IPS-18a (cell line): Measurements from ENCODE around the gene JAKMIP1.

Experiments
- H3K27ac ChIP-seq: one replicate; pipeline ENCODE4 v1.5.1; 2013; ENCODE audit warnings: low read length
- H3K27me3 ChIP-seq: one replicate; pipeline ENCODE4 v1.6.1; 2013; ENCODE audit warnings: mild to moderate bottlenecking, low read length; ENCODE audit not compliant: control insufficient read depth, insufficient read depth
- H3K36me3 ChIP-seq: one replicate; pipeline ENCODE4 v1.6.1; 2013; ENCODE audit warnings: low read depth, low read length; ENCODE audit not compliant: control insufficient read depth
- H3K4me1 ChIP-seq: one replicate; pipeline ENCODE4 v1.6.1; 2013; ENCODE audit warnings: low read depth, low read length; ENCODE audit not compliant: control insufficient read depth
- H3K4me3 ChIP-seq: one replicate; pipeline ENCODE4 v1.5.1; 2013; ENCODE audit warnings: low read length
- H3K9ac ChIP-seq: one replicate; pipeline ENCODE4 v1.6.1; 2013; ENCODE audit warnings: mild to moderate bottlenecking, low read length, moderate library complexity
- H3K9me3 ChIP-seq: one replicate; pipeline ENCODE4 v1.6.1; 2013; ENCODE audit warnings: low read depth, low read length; ENCODE audit not compliant: control insufficient read depth

JAKMIP1 gene

GRCh38 chr4:6197433-6198174 lies 2.7 kb downstream of the JAKMIP1 start:
- Histone ChIP-seq H3K9ac (no peak overlapping the region), H3K36me3 (no peaks in the 10 kb centered on the region), H3K9me3 (no peaks in the 10 kb centered on the region), H3K27me3 (peaks cover 31% of the 10 kb centered on the region), H3K4me3 (no peak overlapping the region), H3K27ac (no peak overlapping the region), H3K4me1 (peaks cover 14% of the 10 kb centered on the region)

GRCh38 chr4:6196871-6197270 lies 3.5 kb downstream of the JAKMIP1 start:
- peaks cover 14% of the 10 kb centered on the region for H3K4me1 ChIP-seq
- H3K27me3 ChIP-seq = peaks cover 29% of the 10 kb centered on the region

GRCh38 chr4:6196324-6196723 lies 4.0 kb downstream of the JAKMIP1 start:
- Histone ChIP-seq H3K4me1 (peaks cover 14% of the 10 kb centered on the region), H3K4me3 (no peak overlapping the region), H3K9me3 (no peaks in the 10 kb centered on the region), H3K27ac (no peak overlapping the region), H3K9ac (no peak overlapping the region), H3K36me3 (no peaks in the 10 kb centered on the region), H3K27me3 (peaks cover 23% of the 10 kb centered on the region)

More at GRCh38 chr4:6196871-6197270, 3.5 kb downstream of the JAKMIP1 start:
- Histone ChIP-seq H3K27ac (no peak overlapping the region), H3K9me3 (no peaks in the 10 kb centered on the region), H3K4me3 (no peak overlapping the region), H3K9ac (no peak overlapping the region), H3K36me3 (no peaks in the 10 kb centered on the region)

- no peak overlapping the region for H3K9ac ChIP-seq
- no peaks in the 10 kb centered on the region for H3K36me3 ChIP-seq
- H3K27me3 ChIP-seq = peaks cover 18% of the 10 kb centered on the region
- H3K4me3 ChIP-seq = peak overlapping the region; percentile 9
- no peak overlapping the region for H3K27ac ChIP-seq
- peaks cover 14% of the 10 kb centered on the region for H3K4me1 ChIP-seq
- no peaks in the 10 kb centered on the region for H3K9me3 ChIP-seq
Measured at GRCh38 chr4:6195602-6196319, 4.6 kb downstream of the JAKMIP1 start.

GRCh38 chr4:6194458-6195195 lies 5.7 kb downstream of the JAKMIP1 start:
- Histone ChIP-seq H3K36me3 (no peaks in the 10 kb centered on the region), H3K4me3 (no peak overlapping the region), H3K27ac (no peak overlapping the region), H3K27me3 (peaks cover 16% of the 10 kb centered on the region), H3K9ac (no peak overlapping the region), H3K9me3 (no peaks in the 10 kb centered on the region), H3K4me1 (peaks cover 14% of the 10 kb centered on the region)

- Histone ChIP-seq H3K9ac (no peak overlapping the region), H3K4me1 (peaks cover 12% of the 10 kb centered on the region), H3K9me3 (no peaks in the 10 kb centered on the region), H3K27me3 (peaks cover 13% of the 10 kb centered on the region), H3K27ac (no peak overlapping the region), H3K4me3 (no peak overlapping the region), H3K36me3 (no peaks in the 10 kb centered on the region)
Measured at GRCh38 chr4:6193399-6193798, 7.0 kb downstream of the JAKMIP1 start.

GRCh38 chr4:6192245-6192644 lies 8.1 kb downstream of the JAKMIP1 start:
- H3K9me3 ChIP-seq = no peaks in the 10 kb centered on the region
- H3K4me3 ChIP-seq = no peak overlapping the region
- no peaks in the 10 kb centered on the region for H3K36me3 ChIP-seq
- peaks cover 1% of the 10 kb centered on the region for H3K27me3 ChIP-seq
- H3K9ac ChIP-seq = no peak overlapping the region
- H3K27ac ChIP-seq = no peak overlapping the region
- H3K4me1 ChIP-seq = peaks cover 8% of the 10 kb centered on the region

- no peak overlapping the region for H3K27ac ChIP-seq
- no peak overlapping the region for H3K9ac ChIP-seq
- no peak overlapping the region for H3K4me3 ChIP-seq
- H3K4me1 ChIP-seq = peaks cover 8% of the 10 kb centered on the region
- no peaks in the 10 kb centered on the region for H3K27me3 ChIP-seq
- H3K9me3 ChIP-seq = no peaks in the 10 kb centered on the region
- no peaks in the 10 kb centered on the region for H3K36me3 ChIP-seq
Measured at GRCh38 chr4:6191448-6192130, 8.8 kb downstream of the JAKMIP1 start.

GRCh38 chr4:6190486-6190885 lies 9.9 kb downstream of the JAKMIP1 start:
- H3K27me3 ChIP-seq = no peaks in the 10 kb centered on the region

GRCh38 chr4:6189511-6189910 lies 10.8 kb downstream of the JAKMIP1 start:
- Histone ChIP-seq H3K9ac (no peak overlapping the region), H3K27ac (no peak overlapping the region), H3K4me3 (no peak overlapping the region), H3K36me3 (no peaks in the 10 kb centered on the region), H3K9me3 (no peaks in the 10 kb centered on the region), H3K4me1 (no peaks in the 10 kb centered on the region), H3K27me3 (no peaks in the 10 kb centered on the region)

More at GRCh38 chr4:6190486-6190885, 9.9 kb downstream of the JAKMIP1 start:
- no peak overlapping the region for H3K27ac ChIP-seq
- H3K9ac ChIP-seq = no peak overlapping the region
- no peaks in the 10 kb centered on the region for H3K36me3 ChIP-seq
- peaks cover under 1% of the 10 kb centered on the region for H3K4me1 ChIP-seq
- H3K4me3 ChIP-seq = no peak overlapping the region
- no peaks in the 10 kb centered on the region for H3K9me3 ChIP-seq

GRCh38 chr4:6188687-6189305 lies 11.6 kb downstream of the JAKMIP1 start:
- Histone ChIP-seq H3K27ac (no peak overlapping the region), H3K9me3 (no peaks in the 10 kb centered on the region), H3K9ac (no peak overlapping the region), H3K4me3 (no peak overlapping the region), H3K36me3 (no peaks in the 10 kb centered on the region), H3K4me1 (no peaks in the 10 kb centered on the region), H3K27me3 (no peaks in the 10 kb centered on the region)
